Measurements from ENCODE around the gene COQ10A. TPM values are rescaled to one million over a fixed set of nuclear protein-coding genes. Genes with fewer than 3 reads are reported as not detected.
"Not testable (repeated sequence)": the region's sequence is repeated elsewhere in the genome, so short reads cannot be mapped to it uniquely, and the experiment has no call there.

The COQ10A gene
- total RNA-seq, 1 donor from 2014 or later, result 112 TPM

GRCh38 chr12:56242986-56243385 is 23.8 kb upstream of the COQ10A start:
- DNase-seq (ENCODE audit: low read depth), result no peak

DNA sequence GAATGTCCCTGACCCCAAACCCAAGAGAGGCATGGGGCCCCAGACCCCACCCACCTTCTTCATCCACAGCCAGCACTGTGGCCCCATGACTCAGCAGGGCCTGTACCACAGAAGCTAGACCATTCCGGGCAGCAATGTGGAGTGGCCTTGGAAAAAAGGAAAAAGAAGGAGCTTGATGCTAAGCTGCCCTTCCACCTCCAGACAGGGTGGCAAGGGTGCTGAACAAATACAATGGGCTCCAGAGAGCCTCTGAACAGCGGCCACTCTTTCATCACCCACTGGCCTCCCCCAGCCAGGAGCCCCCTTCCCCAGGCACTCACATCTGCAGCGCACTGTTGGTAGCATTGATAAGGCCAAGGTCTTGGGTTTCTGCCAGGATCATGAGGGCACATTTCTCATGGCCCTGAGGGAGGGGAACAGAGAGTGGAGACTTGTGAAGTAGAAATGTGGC is 23.0 kb upstream of the COQ10A start:
- peak; percentile 32 for DNase-seq (ENCODE audit: low read depth)

- no peak for DNase-seq (ENCODE audit: low read depth)
Measured at GRCh38 chr12:56244494-56244893, 22.2 kb upstream of the COQ10A start.

DNA sequence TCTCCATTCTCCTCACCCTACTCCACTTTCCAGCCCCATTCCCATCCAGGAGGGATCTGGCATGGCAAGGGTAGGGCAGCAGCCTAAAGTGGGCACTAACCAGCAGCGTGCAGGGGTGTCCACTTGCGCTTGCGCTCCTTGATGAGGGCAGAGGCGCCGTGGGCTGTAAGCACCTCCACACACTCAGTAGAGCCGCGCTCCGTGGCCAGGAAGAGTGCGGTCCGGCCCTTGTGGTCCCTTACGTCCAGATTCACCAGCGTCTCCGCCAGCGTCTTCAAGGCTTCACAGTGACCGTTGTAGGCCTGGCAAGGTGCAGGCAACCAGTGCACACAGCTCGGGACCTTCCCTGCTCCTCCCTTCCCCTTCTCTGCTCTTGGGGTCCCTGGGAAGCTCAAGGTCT is 18.8 kb upstream of the COQ10A start:
- DNase-seq (ENCODE audit: low read depth), result no peak

DNA sequence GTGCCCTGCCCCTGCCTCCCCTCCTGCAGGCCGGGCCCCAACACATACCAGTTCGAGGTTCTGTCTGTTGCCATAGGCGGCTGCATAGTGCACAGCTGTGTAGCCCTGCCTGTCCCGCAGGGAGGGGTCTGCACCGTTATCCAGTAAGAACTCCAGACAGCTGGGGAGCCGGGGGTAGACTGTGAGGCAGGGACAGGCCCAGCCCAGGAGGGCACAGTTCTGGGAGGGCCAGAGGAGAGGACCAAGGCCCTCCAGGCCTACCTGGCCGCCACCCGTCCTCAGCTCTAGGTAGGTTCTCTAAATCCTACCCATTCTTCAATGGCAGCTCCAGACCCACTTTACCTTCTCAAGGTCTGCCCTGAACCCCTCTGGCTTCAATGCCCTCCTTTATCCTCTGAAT is 18.0 kb upstream of the COQ10A start:
- no peak for DNase-seq (ENCODE audit: low read depth)

- DNase-seq (ENCODE audit: low read depth), result no peak
Measured at GRCh38 chr12:56252649-56253048, 14.1 kb upstream of the COQ10A start.

DNA sequence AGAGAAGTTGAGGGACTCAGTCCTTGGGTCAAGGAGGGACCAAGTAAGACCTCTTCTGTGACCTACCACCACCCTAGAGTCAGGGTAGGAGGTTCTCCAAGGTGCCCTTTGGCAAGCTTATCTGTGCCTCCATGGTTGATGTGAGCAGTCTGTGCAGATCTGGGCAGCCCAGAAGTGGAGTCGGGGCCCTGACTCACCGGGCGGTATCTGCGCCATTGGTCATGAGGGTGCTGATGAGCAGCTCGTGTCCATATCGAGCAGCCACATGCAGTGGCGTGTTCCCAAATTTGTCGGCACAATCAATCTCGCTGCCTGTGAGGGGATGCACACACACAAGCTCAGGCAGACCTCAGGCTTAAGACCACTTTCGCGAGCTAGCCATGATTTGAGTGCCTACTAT is 13.7 kb upstream of the COQ10A start:
- no peak for DNase-seq (ENCODE audit: low read depth)

GRCh38 chr12:56255671-56256070 is 11.1 kb upstream of the COQ10A start:
- no peak for DNase-seq (ENCODE audit: low read depth)

GRCh38 chr12:56256326-56256960 is 10.3 kb upstream of the COQ10A start:
- peak; percentile 55 for DNase-seq (ENCODE audit: low read depth)

DNA sequence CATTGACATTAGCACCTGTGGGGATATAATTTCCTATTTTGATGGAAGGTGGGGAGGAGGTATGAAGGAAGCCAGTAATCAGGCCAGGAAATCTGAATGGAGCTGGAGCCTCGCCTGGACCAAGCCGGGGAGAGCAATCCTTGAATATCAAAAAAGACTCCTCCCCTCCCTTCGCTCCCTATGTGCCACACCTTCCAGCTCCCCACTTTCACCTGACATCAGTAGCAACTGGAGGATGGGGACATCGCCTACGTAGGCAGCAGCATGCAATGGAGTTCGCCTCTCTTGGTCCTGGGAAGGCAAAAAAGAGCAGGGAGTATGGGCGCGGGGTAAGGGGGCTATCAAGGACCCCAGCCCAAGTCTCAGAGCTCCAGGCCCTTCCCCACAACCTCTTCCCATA is 9.7 kb upstream of the COQ10A start:
- no peak for DNase-seq (ENCODE audit: low read depth)

GRCh38 chr12:56257491-56258067 is 9.2 kb upstream of the COQ10A start:
- peak; percentile 41 for DNase-seq (ENCODE audit: low read depth)

- peak; percentile 85 for DNase-seq (ENCODE audit: low read depth)
Measured at GRCh38 chr12:56258068-56258819, 8.5 kb upstream of the COQ10A start, which contains the start of gene ANKRD52. Gene ANKRD52 (minus strand): TSS chr12:56258384. CDS start chr12:56258269, 115 bp downstream.

DNA sequence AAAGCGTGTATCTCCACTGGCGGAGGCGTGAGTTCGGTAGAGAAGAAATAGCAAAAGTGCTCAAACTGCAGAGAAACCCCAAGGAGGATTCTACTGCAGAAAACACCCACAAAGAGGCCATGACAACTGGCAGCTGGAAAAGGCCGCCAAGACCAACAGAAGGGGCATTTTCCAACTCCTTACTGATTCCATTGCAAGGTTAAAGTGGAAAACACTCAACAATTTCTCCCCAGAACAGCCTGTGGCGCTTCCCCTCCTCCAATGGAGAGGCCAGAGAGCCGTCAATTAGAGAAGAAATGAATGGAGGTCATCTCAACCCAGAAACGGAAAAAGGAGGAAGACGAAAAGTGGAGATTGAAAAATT is 7.9 kb upstream of the COQ10A start:
- DNase-seq (ENCODE audit: low read depth), result no peak

GRCh38 chr12:56260380-56260779 is 6.4 kb upstream of the COQ10A start:
- DNase-seq (ENCODE audit: low read depth), result no peak

GRCh38 chr12:56260921-56261320 is 5.8 kb upstream of the COQ10A start:
- peak; percentile 59 for DNase-seq (ENCODE audit: low read depth)

DNA sequence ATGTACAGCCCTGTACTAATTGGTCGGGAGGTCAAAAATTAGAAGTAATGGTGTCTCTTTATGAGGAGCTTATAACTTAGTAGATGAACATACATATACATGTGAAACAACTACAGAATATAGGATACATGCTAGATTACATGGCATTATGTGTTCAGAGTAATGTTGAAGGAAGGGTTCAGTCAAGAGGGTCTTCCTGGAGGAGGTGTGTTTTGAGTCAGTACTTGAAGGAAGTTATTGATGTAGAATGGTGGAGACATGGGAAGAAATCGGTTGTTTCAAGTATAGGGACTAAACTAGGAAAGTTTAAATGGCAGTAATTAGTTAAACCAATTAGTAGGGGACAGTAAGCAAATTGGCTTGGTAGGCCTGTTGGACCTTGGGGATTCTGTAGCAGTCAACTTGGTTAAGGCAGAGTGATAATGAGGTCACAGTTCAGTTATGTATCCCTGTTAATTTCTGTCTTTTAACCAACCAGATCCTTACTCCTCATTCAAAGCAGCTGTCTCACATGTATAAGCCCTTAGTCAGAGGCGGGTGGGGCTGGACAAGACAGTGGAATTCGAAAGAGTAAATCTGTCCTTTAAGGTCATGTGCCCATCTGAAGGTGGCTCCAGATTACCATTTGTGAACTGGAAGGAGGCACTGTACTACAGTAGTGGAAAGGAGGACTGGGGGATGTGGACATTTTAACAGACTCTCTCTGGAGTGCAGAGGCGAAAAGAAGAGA is 5.1 kb upstream of the COQ10A start:
- peak; percentile 98 for DNase-seq (ENCODE audit: low read depth)

GRCh38 chr12:56262955-56263354 is 3.8 kb upstream of the COQ10A start:
- DNase-seq (ENCODE audit: low read depth), result not testable (repeated sequence)

- DNase-seq (ENCODE audit: low read depth), result peak; percentile 32
Measured at GRCh38 chr12:56266068-56266692, 562 bp upstream of the COQ10A start.

DNA sequence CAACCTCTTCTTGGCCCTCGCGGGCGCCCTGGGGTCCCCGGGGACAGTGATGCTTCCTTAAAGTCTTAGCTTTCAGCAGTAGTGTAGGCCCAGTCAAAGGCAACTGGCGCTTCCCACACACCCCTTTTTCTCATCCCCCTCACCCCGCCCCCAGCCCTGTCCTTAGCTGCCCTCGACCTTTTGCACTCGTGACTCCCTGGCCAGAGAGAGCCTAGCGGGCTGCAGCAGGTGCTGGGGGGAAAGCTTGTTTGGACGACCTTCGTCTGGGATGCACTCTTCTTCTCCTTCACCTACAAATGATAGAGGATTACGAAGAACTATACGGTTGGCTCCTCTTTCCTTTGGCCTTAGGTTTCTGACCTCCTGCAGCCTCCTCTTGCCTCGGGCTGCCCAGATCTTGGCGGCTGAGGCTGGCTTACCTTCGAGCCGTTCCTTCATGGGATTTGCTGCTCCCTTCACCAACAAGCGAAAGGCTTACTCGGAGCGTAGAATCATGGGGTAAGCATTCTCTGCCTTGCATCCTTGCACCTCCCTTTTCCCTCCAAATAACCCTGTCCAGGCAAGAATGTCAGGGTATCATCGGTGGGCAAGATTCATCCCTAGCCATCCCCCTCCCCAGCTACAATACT is 815 bp downstream of the COQ10A start:
- DNase-seq (ENCODE audit: low read depth), result peak; percentile 60

- peak; percentile 68 for DNase-seq (ENCODE audit: low read depth)
Measured at GRCh38 chr12:56271031-56271430, 4.3 kb downstream of the COQ10A start.

DNA sequence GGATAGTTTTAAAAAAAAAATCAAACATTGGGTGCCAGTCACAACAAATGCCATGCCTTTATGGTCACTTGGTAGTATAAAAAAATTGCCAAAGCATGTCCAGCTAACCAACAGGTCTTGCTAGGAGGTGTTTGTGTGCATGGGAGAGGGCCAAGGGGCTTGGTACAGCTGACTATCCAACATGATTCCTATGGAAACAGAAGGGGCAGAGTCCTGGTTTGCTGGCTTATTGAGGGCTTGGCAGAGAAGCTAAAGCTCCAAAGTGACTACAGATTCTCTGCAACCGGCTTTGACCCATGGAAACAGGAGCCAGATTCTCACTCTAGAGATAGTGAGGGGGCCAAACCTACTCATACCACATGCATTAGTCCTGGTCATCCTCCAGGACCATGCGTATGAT is 5.7 kb downstream of the COQ10A start:
- not testable (repeated sequence) for DNase-seq (ENCODE audit: low read depth)
